Epithelial cell of esophagus (primary cell): ENCODE data around the gene OGFOD2.

Source experiments
- DNase-seq: peaks from one replicate; pipeline ENCODE4 v3.0.0; 2010; ENCODE audit warnings: low read depth
- H3K4me3 ChIP-seq: 2 replicates; pipeline ENCODE4 v1.5.1; 2011; ENCODE audit warnings: mild to moderate bottlenecking, low read length, control low read depth
- CTCF ChIP-seq: IDR thresholded peaks from 2 replicates; pipeline ENCODE4 v1.5.1; 2011; ENCODE audit warnings: low read depth, mild to moderate bottlenecking, low read length, control low read depth, inconsistent platforms; ENCODE audit not compliant: insufficient read depth; ENCODE audit errors: missing control alignments

Gene OGFOD2

GRCh38 chr12:122960193-122960569 is 14.9 kb upstream of the OGFOD2 start:
- H3K4me3 ChIP-seq, result no peak overlapping the region
- no peak for DNase-seq
- TF ChIP-seq CTCF, result no peak

DNA sequence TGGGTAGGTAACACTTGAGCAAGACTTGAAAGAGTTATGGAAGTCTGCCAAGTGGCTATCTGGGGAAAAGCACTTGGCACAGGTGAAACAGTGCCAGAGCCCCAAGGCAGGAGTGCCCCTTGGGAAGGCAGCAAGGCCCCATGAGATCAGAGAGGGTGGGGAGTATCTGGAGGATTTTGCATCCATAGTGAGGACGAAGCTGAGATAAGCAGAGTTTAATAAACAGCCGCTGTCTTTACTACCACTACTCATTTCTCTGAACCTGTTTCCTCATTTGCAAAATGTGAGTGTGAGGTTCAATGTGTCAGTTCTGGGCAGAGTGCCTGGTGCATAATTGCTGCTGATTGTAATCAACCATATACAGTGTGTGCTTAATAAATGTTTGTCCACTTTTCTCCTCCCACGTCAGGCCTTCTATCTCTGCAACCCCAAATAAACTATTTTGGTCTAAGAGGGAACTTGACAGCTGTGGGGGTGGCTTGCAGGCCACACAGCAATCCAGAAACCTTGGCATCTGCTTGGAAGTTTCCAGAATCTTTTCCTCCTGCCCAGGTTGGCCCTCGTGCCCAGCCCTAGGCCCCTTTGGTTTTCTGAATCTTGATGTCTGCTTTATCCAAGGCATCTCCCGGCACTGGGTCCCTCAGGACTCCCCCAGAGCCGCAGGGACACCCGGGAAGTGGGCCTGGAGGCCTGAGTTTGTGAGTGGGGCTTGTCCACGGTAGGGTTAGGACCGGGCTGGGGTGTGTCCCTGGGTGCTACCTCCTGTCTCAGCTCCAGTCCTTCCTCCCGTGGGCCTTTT is 13.3 kb upstream of the OGFOD2 start:
- DNase-seq, result peak; percentile 38
- TF ChIP-seq CTCF, result no peak
- no peak overlapping the region for H3K4me3 ChIP-seq

GRCh38 chr12:122963941-122964265 is 11.1 kb upstream of the OGFOD2 start:
- H3K4me3 ChIP-seq, result no peak overlapping the region
- DNase-seq, result no peak
- no peak for TF ChIP-seq CTCF

DNA sequence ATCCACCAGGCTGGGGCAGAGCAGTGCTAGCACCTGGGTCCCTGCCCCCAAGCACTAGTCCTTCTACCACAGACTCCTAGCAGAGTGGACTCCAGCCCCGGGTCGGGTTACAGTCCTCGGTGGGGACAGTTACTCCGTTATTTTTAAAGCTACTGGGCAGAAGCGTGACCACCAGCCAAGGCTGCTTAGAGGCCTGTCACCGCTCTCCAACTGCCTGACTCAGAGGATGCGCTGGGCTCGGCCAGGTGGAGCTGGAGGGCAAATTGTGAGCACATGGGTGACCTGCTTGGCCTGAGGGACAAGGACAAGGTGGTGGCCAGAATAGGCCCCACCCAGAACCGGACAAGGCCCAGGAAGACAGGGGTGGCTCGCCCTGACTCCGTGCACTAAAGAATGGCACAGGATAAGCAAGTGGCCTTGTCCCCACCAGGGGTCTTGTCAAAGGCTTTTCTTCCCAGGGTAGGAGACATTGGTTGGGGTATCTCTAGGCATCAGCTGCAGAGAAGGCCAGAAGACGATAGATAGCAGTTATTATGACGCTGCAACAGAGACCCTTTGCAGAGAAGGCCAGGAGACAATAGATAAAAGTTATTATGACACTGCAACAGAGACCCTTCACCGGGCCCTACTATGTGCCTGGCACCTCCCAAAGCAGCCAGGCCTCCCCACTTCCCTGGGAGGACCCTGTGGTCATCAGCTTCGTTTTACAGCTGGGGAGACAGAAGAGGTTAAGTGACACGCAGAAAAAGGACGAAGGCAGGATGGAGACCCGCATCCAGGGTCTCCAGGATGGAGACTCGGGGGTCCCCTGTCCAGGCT is 10.4 kb upstream of the OGFOD2 start:
- TF ChIP-seq CTCF, result no peak
- H3K4me3 ChIP-seq, result no peak overlapping the region
- DNase-seq, result no peak

GRCh38 chr12:122965321-122965751 is 9.7 kb upstream of the OGFOD2 start:
- TF ChIP-seq CTCF, result no peak
- peak overlapping the region; percentile 78 for H3K4me3 ChIP-seq
- DNase-seq, result no peak

GRCh38 chr12:122965851-122966742 is 8.9 kb upstream of the OGFOD2 start, which contains the start of gene ABCB9:
ABCB9 (minus strand) TSS chr12:122966463; CDS start chr12:122960235, 6,228 bp downstream.
- H3K4me3 ChIP-seq, result peak within 1 kb of the TSS; percentile 78
- peak; percentile 97 for DNase-seq
- no peak for TF ChIP-seq CTCF
